Retinal pigment epithelial cell (primary cell): ENCODE results near the gene LRRC74B.
"Not testable (repeated sequence)": the region's sequence is repeated elsewhere in the genome, so short reads cannot be mapped to it uniquely, and the experiment has no call there.

Experiments
- DNase-seq: peaks from one replicate; pipeline ENCODE4 v3.0.0-alpha.2; 2010; ENCODE audit warnings: low read depth
- H3K4me3 ChIP-seq: 2 replicates; pipeline ENCODE4 v1.5.1; 2011; ENCODE audit warnings: mild to moderate bottlenecking, low read length, control low read depth, moderate library complexity
- TF ChIP-seq, protein P1 (sequence below): conservative IDR thresholded peaks from 2 replicates; pipeline ENCODE4 v1.5.1; 2011; ENCODE audit warnings: low read depth, low read length, control low read depth, inconsistent platforms

The LRRC74B gene

DNA sequence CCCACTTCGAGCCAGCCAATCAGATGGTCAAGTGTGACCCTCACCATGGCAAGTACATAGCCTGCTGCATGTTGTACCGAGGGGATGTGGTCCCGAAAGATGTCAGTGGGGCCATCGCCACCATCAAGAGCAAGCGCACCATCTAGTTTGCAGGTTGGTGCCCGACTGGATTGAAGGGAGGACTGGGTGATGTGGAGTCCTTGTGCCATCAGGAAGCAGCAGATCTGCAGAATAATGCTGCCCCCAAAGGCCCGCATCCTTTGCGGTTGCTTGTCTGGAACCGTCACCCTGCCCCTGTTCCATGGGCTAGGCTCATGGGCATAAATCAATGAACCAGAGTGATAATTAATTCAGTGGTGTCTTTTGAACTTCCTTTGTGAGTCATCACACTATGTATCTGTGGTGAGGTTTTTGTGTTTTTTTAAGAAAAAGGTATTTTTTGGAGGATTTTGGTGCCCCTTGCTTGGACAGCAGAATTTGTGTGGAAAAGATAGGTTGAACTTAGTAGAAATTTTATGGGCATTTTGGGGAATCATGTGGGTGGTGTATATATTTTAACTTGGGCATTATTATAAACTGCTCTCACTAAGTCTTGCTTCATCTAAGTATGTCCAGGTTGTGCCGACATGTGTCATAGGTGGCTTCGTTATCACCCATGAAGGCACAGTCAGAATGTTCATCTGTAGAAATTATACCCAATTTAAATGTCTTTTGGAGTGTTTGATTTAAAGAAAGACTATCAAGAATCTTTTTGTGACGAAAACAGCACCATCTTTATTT lies 22.3 kb downstream of the LRRC74B start:
- DNase-seq = no peak
- TF ChIP-seq, protein P1, sequence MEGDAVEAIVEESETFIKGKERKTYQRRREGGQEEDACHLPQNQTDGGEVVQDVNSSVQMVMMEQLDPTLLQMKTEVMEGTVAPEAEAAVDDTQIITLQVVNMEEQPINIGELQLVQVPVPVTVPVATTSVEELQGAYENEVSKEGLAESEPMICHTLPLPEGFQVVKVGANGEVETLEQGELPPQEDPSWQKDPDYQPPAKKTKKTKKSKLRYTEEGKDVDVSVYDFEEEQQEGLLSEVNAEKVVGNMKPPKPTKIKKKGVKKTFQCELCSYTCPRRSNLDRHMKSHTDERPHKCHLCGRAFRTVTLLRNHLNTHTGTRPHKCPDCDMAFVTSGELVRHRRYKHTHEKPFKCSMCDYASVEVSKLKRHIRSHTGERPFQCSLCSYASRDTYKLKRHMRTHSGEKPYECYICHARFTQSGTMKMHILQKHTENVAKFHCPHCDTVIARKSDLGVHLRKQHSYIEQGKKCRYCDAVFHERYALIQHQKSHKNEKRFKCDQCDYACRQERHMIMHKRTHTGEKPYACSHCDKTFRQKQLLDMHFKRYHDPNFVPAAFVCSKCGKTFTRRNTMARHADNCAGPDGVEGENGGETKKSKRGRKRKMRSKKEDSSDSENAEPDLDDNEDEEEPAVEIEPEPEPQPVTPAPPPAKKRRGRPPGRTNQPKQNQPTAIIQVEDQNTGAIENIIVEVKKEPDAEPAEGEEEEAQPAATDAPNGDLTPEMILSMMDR = no peak
- no peak overlapping the region for H3K4me3 ChIP-seq

DNA sequence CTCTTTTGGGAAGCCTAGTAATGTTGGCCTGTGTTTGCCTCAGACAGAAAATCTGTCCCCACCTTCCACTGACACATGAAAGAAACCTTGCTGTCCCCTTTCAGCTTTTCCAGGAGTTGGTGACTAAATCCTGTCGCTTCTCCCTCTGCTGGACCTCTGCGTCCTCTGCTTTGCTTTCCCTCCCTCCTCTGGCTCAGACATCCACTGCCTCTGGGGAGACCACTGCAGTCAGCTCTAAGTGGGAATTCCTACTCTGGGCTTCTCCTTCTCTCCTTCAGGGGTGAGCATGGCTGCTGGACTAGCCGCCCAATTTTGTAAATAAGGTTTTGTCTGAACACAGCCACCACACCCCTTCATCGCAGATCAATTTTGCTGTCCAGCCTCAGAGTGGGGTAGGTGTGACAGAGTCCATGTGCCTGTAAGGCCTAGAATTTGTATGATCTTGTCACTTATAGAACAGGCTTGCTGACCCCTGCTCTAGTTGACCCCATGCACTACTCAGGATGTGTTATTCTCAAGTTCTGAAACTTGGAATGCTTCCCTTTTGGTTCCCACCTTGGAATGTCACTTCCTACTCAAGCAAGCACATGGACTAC lies 23.0 kb downstream of the LRRC74B start:
- TF ChIP-seq, protein P1 = no peak
- no peak for DNase-seq
- no peak overlapping the region for H3K4me3 ChIP-seq

DNA sequence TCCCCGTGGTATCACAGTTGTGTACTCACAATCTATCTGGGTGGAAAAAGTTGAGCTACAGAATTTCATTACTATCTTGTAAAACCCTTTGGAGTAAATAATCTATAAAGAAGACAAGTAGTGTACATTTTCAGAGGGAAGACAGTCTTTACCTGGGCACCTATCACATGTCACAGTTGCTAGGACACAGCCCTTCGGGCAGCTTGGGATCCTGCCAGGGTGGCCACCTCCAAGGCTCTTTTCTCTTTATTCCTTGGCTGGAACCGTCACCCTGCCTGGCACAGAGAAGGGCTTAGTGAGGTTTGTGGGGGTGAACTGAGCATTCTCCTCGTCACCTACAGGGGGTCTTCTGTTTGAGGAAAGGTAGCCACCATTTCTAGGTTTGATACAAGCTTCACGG lies 23.6 kb downstream of the LRRC74B start:
- TF ChIP-seq, protein P1 = no peak
- H3K4me3 ChIP-seq = no peak overlapping the region
- DNase-seq = no peak

DNA sequence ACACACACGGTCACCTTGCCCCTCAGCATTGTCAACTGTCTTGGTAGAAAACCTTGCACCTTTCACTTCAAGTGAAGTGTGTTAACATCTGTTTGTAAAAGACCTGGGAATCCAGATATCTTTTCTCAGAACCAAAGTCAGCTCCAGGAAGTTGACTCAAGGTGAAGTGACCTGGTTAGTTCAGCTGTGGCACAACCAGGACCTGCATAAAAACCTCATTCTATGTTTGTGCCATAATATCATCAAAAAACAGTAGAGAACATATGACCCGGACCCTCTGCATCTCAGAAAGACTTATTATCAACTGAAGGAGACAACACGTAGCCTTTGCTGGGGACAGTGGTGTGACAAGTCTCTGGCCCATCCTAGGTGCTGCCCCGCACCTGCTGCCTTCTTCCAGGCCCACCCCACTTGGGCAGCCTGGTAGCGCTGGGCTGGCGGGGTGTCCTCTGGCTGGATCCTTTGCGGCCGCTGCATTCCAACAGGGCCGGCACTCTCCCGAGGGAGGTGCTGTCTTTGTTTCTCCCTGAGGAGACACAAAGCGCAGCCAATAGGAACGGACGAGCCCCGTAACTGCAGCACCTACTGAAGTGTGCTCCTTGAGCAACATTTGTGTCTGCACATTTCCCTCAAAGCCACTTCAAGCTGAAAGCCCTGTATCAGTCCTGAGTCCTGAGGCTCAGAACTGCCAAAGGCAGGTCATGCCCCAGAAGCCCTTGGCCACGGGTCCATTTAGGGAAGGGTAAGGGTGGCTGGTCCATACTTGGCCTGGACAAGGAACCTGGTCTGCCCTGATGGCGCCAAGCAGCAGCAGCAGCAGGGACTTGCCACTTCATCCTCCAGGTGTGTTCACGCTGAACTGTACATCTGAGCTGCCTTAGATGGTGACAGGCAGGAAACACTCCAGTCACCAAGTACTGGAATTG lies 25.2 kb downstream of the LRRC74B start:
- TF ChIP-seq, protein P1 = no peak
- no peak for DNase-seq
- H3K4me3 ChIP-seq = no peak overlapping the region

DNA sequence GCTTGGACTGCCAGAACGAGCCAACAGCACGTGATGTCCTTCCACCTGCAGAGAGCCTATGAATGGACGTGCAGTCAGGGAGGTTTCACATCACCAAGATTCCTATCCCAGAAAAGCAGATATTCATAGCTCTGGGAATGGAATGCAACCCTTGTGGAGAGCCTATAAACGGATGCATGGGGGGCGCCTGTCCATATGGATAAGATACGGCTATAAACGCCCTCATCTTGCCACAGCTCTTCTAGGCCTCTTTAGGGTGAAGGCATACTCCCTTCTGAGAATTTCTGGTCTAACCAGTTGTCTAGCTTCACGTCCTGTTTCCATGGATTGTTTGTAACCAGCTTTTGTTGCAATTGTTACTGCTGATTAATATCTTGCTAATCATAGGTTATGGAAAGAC lies 26.1 kb downstream of the LRRC74B start:
- H3K4me3 ChIP-seq, DNase-seq: not testable (repeated sequence)

DNA sequence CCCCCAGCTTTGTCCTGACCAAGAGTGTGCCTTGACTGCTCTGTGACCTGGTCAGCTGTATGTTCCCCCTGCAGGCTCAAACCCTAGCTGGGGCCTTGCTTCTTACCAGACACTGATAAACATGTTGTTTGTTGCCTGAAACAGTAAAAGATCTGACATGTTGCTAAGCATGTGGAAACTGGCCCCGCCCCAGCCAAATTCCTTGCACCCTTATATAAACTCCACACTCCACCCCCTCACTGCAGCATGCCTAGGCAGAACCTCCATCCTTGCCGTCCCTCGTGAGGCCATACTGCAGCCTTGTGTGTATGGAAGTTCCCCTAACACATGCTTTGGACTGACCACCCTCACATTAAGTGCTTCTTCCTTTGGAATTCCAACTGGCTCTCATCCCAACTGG lies 27.3 kb downstream of the LRRC74B start:
- DNase-seq = no peak
- no peak overlapping the region for H3K4me3 ChIP-seq
- TF ChIP-seq, protein P1 = no peak

DNA sequence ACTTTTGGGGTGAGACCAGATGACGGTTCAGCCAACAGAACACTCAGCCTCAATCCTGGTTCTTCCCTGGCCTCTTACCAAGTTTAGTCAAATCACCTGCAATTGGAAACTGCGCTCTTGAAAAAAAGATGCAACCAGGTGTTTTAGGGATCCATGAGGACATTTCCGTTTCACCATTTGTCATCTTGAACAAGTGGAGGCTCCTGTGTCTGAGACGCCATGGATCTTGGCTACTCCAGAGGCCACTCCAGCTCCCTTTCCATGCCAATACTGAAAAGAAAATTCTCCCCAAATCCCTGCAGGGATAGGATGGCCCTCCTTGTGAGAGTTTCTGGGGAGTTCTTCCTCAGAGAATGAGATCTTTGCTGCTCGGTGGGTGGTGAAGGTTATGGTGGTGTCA lies 27.7 kb downstream of the LRRC74B start:
- TF ChIP-seq, protein P1 = no peak
- H3K4me3 ChIP-seq = no peak overlapping the region
- DNase-seq = no peak
